GM18873 (cell line): ENCODE results near the gene MT1E.
A peak's percentile ranks its signal among the peaks of the same experiment; 100 is the strongest.
"Not testable (repeated sequence)": the region's sequence is repeated elsewhere in the genome, so short reads cannot be mapped to it uniquely, and the experiment has no call there.

ENCODE experiments used
- ATAC-seq: cut with Tn5 transposase; IDR thresholded peaks from one replicate; pipeline ENCODE4 v1.9.1; 2021; ENCODE audit warnings: mild to moderate bottlenecking, moderate library complexity, moderate number of reproducible peaks; ENCODE audit not compliant: unreplicated experiment, low FRiP score

MT1E gene

GRCh38 chr16:56606476-56607108 lies 19.0 kb upstream of the MT1E start:
- no peak for ATAC-seq

GRCh38 chr16:56607109-56607618 lies 18.4 kb upstream of the MT1E start:
- no peak for ATAC-seq

GRCh38 chr16:56607675-56608042 lies 17.9 kb upstream of the MT1E start:
- ATAC-seq: no peak

- ATAC-seq: peak; percentile 77
Measured at GRCh38 chr16:56608043-56608875, 17.3 kb upstream of the MT1E start, which contains the start of gene MT2A. TSS of gene MT2A (plus strand) at chr16:56608584. CDS start at chr16:56608656, 72 bp downstream.

DNA sequence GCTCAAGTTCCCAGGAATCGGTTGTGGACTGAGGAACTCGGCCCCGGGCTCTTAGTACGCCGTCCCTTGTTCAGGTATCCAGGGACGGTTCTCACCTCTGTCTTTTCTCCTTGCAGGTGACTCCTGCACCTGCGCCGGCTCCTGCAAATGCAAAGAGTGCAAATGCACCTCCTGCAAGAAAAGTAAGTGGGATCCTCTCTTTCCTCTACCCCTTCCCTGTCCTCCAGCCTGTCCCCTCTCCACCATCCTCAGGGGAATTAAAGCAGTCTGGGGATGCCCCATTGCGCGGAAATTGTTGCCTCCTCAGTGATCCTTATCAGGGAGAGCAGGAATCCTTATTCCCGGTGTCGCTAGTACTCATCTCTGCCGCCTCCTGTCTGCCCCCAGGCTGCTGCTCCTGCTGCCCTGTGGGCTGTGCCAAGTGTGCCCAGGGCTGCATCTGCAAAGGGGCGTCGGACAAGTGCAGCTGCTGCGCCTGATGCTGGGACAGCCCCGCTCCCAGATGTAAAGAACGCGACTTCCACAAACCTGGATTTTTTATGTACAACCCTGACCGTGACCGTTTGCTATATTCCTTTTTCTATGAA lies 16.6 kb upstream of the MT1E start:
- ATAC-seq: no peak

DNA sequence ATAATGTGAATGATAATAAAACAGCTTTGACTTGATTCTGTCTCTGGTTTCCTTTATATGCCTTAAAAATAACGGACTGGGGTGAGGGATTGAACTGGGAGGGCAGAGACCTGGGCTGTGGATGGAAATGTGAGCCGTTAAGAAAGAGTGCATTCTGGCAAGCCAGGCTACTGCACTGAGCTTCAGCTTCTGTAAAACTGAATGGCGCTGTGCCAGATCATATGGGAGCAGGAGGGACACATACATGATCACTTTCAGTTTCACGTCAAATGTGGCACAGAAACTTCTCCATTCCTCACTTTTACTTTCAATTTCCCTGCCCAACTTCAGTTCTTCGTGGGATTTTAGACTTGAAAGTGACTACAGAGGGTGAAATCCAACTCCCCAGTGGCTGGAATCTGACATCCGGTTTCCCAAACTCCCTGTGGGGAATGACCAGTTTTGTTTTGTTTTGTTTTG lies 16.1 kb upstream of the MT1E start:
- no peak for ATAC-seq

DNA sequence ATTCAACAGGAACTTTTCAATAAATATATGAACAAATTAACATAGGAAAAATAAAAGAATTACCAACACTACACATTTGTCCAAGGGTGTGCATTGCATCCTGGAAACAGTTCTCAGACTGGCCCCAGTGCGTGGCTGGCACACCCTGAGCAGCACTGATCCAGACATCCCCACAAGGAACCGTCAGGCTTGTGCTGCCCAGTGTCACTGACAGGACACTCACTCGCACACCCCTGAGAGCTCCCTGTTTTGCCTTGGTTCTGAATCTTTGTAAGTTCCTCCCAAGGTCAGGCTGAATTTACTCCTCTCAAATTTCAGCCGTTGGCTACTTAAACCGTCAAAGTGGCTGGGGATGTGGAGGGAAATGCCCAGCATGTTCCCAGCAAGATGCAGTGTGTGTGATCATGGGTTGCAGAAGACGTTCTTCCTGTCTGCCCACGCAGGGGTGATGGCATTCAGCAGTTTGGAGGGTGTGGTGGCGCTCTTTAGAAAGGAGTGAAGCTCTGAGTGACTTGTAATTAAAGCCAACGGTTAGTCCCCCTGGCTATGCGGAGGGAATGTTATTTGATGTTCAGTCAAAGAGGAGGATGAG lies 15.5 kb upstream of the MT1E start:
- no peak for ATAC-seq

DNA sequence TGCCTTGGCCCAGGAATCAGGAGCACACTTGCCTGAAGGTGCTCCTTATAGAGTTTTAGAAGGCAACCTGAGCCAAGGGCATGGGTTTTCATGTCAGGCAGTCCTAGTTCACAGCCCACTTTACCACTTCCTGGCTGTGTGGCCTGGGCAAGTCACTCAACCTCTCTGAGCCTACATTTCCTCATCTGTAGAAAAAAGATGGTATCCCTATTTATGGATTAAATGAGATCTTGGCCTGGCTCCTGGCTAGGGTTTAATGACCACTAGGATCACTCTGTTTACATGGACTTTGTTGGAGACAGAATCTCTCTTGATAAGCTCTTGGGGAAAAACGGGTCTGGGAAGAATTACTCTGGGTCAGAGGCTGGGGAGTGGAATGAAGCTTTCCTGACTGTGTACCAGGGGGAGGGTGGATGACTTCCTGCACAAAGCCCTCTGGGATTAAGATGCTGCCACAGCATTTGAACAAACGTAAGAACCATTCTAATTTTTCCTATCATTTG lies 14.9 kb upstream of the MT1E start:
- no peak for ATAC-seq

- no peak for ATAC-seq
Measured at GRCh38 chr16:56611281-56611833, 14.2 kb upstream of the MT1E start.

- no peak for ATAC-seq
Measured at GRCh38 chr16:56613706-56614105, 11.9 kb upstream of the MT1E start.

GRCh38 chr16:56614549-56614991 lies 11.0 kb upstream of the MT1E start:
- no peak for ATAC-seq

DNA sequence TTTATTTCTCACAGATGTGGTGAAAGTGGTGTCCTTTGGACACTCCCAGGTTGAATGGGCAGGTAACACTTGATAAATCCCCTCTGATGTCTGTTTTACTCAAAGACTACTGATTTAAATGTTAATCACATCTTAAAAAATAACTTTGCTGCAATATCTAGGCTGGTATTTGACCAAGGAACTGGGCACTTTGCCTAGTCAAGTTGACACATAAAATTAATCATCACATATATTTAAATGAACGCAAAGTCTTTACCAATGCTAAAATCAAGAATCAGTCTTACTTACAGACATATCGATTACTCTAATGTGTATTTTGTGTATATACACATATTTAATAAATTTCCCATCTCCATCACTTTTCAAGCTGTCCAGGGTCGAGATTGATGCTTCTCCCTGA lies 10.2 kb upstream of the MT1E start:
- ATAC-seq: no peak

- no peak for ATAC-seq
Measured at GRCh38 chr16:56616608-56617211, 8.9 kb upstream of the MT1E start.

DNA sequence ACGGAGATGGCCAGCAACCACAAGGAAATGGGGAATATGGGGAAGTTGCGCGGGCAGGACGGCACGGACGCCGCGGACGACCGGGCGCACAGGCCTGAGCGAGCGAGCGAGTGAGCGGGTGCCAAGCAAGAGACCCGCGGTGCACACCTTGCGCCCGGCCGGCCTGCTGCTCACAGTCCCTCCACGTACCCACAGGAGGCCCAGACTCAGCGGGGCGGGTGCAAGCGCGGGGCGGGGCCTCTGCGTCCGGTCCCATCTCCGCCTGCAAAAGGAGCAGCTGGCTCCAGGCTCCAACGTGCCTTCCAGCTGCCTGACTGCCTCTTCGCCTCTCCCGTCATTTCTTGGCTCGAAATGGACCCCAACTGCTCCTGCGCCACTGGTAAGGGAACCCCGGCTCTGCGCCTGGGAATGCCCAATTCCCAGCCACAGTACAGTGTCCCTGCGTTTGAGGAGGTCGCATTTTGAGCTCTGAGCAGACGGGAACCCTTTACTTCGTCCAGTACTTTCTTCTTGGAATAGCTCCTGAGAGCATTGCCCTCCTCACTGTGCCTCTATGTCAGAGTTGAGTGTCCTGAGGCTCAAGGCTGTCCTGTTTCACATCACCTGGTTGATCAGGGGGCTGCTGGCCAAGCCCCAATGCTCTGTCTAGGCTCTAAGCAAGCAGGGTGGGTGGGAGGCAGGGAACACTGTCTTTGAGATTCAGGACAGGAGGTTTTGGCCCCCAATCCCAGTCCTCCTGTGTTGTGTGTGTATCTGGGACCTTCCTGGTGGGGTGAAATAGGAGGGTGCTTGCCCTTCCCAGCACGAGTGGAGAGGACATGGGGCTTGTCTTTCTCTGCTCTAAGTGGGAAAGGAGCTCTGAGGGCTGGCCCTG lies 8.1 kb upstream of the MT1E start:
- ATAC-seq: no peak

DNA sequence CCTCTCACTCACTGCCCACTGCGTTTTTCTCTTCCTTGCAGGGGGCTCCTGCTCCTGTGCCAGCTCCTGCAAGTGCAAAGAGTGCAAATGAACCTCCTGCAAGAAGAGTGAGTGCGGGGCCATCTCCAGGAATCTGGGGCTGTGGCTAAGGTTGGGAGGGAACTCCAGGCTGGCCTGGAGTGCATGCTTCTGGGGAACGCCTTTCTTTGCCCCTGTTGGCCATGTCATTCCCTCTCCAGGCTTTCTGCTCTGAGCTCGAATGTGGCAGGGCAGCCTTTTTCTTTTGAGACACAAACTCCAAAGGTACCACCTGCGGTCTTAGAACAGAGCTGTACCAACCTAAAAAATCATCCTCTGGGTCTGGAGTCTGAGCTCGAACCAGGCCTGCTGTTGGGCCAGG lies 7.4 kb upstream of the MT1E start:
- ATAC-seq: no peak

- no peak for ATAC-seq
Measured at GRCh38 chr16:56620339-56620897, 5.2 kb upstream of the MT1E start.

- not testable (repeated sequence) for ATAC-seq
Measured at GRCh38 chr16:56621665-56622445, 3.7 kb upstream of the MT1E start.

- ATAC-seq: not testable (repeated sequence)
Measured at GRCh38 chr16:56623184-56623583, 2.4 kb upstream of the MT1E start.
